ENCODE data around the gene BCL2L11. TPM values are rescaled to one million over a fixed set of nuclear protein-coding genes. Genes with fewer than 3 reads are reported as not detected.

BCL2L11 gene
- total RNA-seq, 1 donor from 2014 or later, result 3.5 TPM

- H3K4me3 ChIP-seq (ENCODE audit: low read depth, low read length), result no peak overlapping the region
- no peak for TF ChIP-seq CTCF (conservative IDR thresholded peaks at IDR 0.05; ENCODE audit: low read depth, low read length)
- no peak for DNase-seq (ENCODE audit: low read depth)
These were observed 41.3 kb downstream of the BCL2L11 start for GRCh38 chr2:111161971-111162370.

GRCh38 chr2:111162718-111163331 is 42.1 kb downstream of the BCL2L11 start:
- DNase-seq (ENCODE audit: low read depth), result no peak
- no peak for TF ChIP-seq CTCF (conservative IDR thresholded peaks at IDR 0.05; ENCODE audit: low read depth, low read length)
- H3K4me3 ChIP-seq (ENCODE audit: low read depth, low read length), result no peak overlapping the region

GRCh38 chr2:111164078-111164477 is 43.4 kb downstream of the BCL2L11 start:
- no peak for TF ChIP-seq CTCF (conservative IDR thresholded peaks at IDR 0.05; ENCODE audit: low read depth, low read length)
- DNase-seq (ENCODE audit: low read depth), result no peak
- H3K4me3 ChIP-seq (ENCODE audit: low read depth, low read length), result no peak overlapping the region

- no peak for TF ChIP-seq CTCF (conservative IDR thresholded peaks at IDR 0.05; ENCODE audit: low read depth, low read length)
- H3K4me3 ChIP-seq (ENCODE audit: low read depth, low read length), result no peak overlapping the region
- DNase-seq (ENCODE audit: low read depth), result no peak
These were observed 44.4 kb downstream of the BCL2L11 start for GRCh38 chr2:111165084-111165483.

GRCh38 chr2:111166115-111166514 is 45.4 kb downstream of the BCL2L11 start:
- TF ChIP-seq CTCF (conservative IDR thresholded peaks at IDR 0.05; ENCODE audit: low read depth, low read length), result no peak
- no peak for DNase-seq (ENCODE audit: low read depth)
- H3K4me3 ChIP-seq (ENCODE audit: low read depth, low read length), result no peak overlapping the region

- H3K4me3 ChIP-seq (ENCODE audit: low read depth, low read length), result no peak overlapping the region
- no peak for DNase-seq (ENCODE audit: low read depth)
- TF ChIP-seq CTCF (conservative IDR thresholded peaks at IDR 0.05; ENCODE audit: low read depth, low read length), result no peak
These were observed 46.6 kb downstream of the BCL2L11 start for GRCh38 chr2:111167076-111167862.

GRCh38 chr2:111167863-111168162 is 47.1 kb downstream of the BCL2L11 start:
- H3K4me3 ChIP-seq (ENCODE audit: low read depth, low read length), result no peak overlapping the region
- DNase-seq (ENCODE audit: low read depth), result no peak
- TF ChIP-seq CTCF (conservative IDR thresholded peaks at IDR 0.05; ENCODE audit: low read depth, low read length), result no peak

All from epithelial cell of proximal tubule (primary cell).